Mucosa of rectum (tissue), 2 donors: ENCODE measurements around the gene PERCC1.

Experiments used
- H3K27ac ChIP-seq, 2 donors: one replicate each; pipeline ENCODE4 v1.7.0; 2013; ENCODE audit warnings: inconsistent platforms in 2 of 2, low read depth in 2 of 2, low read length in 2 of 2
- H3K27me3 ChIP-seq, 2 donors: one replicate each; pipeline ENCODE4 v1.7.0; 2013; ENCODE audit warnings: low read length in 2 of 2; ENCODE audit not compliant: control insufficient read depth in 2 of 2, insufficient read depth in 2 of 2
- H3K36me3 ChIP-seq, 2 donors: one replicate each; pipeline ENCODE4 v1.7.0; 2013; ENCODE audit warnings: low read length in 2 of 2; ENCODE audit not compliant: control insufficient read depth in 2 of 2, insufficient read depth in 2 of 2
- H3K4me1 ChIP-seq, 2 donors: one replicate each; pipeline ENCODE4 v1.7.0; 2013; ENCODE audit warnings: low read length in 2 of 2, mild to moderate bottlenecking in 1 of 2; ENCODE audit not compliant: control insufficient read depth in 2 of 2, insufficient read depth in 2 of 2
- H3K4me3 ChIP-seq, 2 donors: one replicate each; pipeline ENCODE4 v1.7.0; 2013; ENCODE audit warnings: low read length in 2 of 2
- H3K9ac ChIP-seq, 2 donors: one replicate each; pipeline ENCODE4 v1.7.0; 2013; ENCODE audit warnings: low read length in 2 of 2, low read depth in 1 of 2, mild to moderate bottlenecking in 1 of 2
- H3K9me3 ChIP-seq, 2 donors: one replicate each; pipeline ENCODE4 v1.7.0; 2013; ENCODE audit warnings: low read length in 2 of 2; ENCODE audit not compliant: control insufficient read depth in 2 of 2
- donor health status: healthy.
- donor health status: Normal muscosa, but diverticular disease.

Gene PERCC1

GRCh38 chr16:1450218-1450617, 19.3 kb downstream of the PERCC1 start:
- no peaks in the 10 kb centered on the region for H3K9me3 ChIP-seq
- no peak overlapping the region for H3K4me3 ChIP-seq
- H3K27ac ChIP-seq = no peak overlapping the region
- H3K9ac ChIP-seq = no peak overlapping the region
- peaks cover 14 to 38% of the 10 kb centered on the region in 2 donors for H3K36me3 ChIP-seq
- H3K4me1 ChIP-seq = no peaks in the 10 kb centered on the region
- H3K27me3 ChIP-seq = no peaks in the 10 kb centered on the region

- Histone ChIP-seq H3K4me1 (no peaks in the 10 kb centered on the region), H3K27ac (no peak overlapping the region), H3K9me3 (no peaks in the 10 kb centered on the region), H3K4me3 (no peak overlapping the region), H3K36me3 (peaks cover 14 to 42% of the 10 kb centered on the region in 2 donors), H3K9ac (no peak overlapping the region), H3K27me3 (no peaks in the 10 kb centered on the region)
Measured at GRCh38 chr16:1450841-1451240, 20.0 kb downstream of the PERCC1 start.

- Histone ChIP-seq H3K36me3 (peaks cover 18 to 44% of the 10 kb centered on the region in 2 donors), H3K9ac (no peak overlapping the region), H3K9me3 (no peaks in the 10 kb centered on the region), H3K4me3 (no peak overlapping the region), H3K27me3 (no peaks in the 10 kb centered on the region), H3K4me1 (no peaks in the 10 kb centered on the region), H3K27ac (no peak overlapping the region)
Measured at GRCh38 chr16:1451702-1452392, 21.0 kb downstream of the PERCC1 start.

- H3K4me3 ChIP-seq = no peak overlapping the region
- H3K36me3 ChIP-seq = peaks cover 18 to 46% of the 10 kb centered on the region in 2 donors
- H3K27me3 ChIP-seq = no peaks in the 10 kb centered on the region
Measured at GRCh38 chr16:1452530-1452929, 21.7 kb downstream of the PERCC1 start.

GRCh38 chr16:1453316-1453715, 22.4 kb downstream of the PERCC1 start:
- Histone ChIP-seq H3K27ac (no peak overlapping the region), H3K36me3 (peaks cover 16 to 46% of the 10 kb centered on the region in 2 donors), H3K27me3 (no peaks in the 10 kb centered on the region), H3K9ac (no peak overlapping the region), H3K9me3 (no peaks in the 10 kb centered on the region), H3K4me1 (no peaks in the 10 kb centered on the region), H3K4me3 (no peak overlapping the region)

More at GRCh38 chr16:1452530-1452929, 21.7 kb downstream of the PERCC1 start:
- Histone ChIP-seq H3K4me1 (no peaks in the 10 kb centered on the region), H3K27ac (no peak overlapping the region), H3K9me3 (no peaks in the 10 kb centered on the region), H3K9ac (no peak overlapping the region)

GRCh38 chr16:1454561-1454960, 23.7 kb downstream of the PERCC1 start:
- H3K27me3 ChIP-seq = no peaks in the 10 kb centered on the region
- H3K4me3 ChIP-seq = no peak overlapping the region
- no peak overlapping the region for H3K27ac ChIP-seq
- H3K4me1 ChIP-seq = no peaks in the 10 kb centered on the region
- H3K9me3 ChIP-seq = no peaks in the 10 kb centered on the region
- peaks cover 18 to 51% of the 10 kb centered on the region in 2 donors for H3K36me3 ChIP-seq
- H3K9ac ChIP-seq = no peak overlapping the region

GRCh38 chr16:1455190-1456171, 24.6 kb downstream of the PERCC1 start:
- Histone ChIP-seq H3K4me1 (no peaks in the 10 kb centered on the region), H3K36me3 (peaks cover 22 to 53% of the 10 kb centered on the region in 2 donors), H3K27me3 (no peaks in the 10 kb centered on the region), H3K9ac (no peak overlapping the region), H3K27ac (no peak overlapping the region), H3K9me3 (no peaks in the 10 kb centered on the region), H3K4me3 (no peak overlapping the region)

GRCh38 chr16:1456951-1457350, 26.1 kb downstream of the PERCC1 start:
- no peak overlapping the region for H3K27ac ChIP-seq
- H3K4me3 ChIP-seq = no peak overlapping the region
- no peaks in the 10 kb centered on the region for H3K4me1 ChIP-seq
- H3K36me3 ChIP-seq = peaks cover 27 to 53% of the 10 kb centered on the region in 2 donors
- H3K9me3 ChIP-seq = no peaks in the 10 kb centered on the region
- no peaks in the 10 kb centered on the region for H3K27me3 ChIP-seq
- H3K9ac ChIP-seq = no peak overlapping the region

GRCh38 chr16:1457489-1458245, 26.8 kb downstream of the PERCC1 start:
- no peaks in the 10 kb centered on the region for H3K9me3 ChIP-seq
- no peaks in the 10 kb centered on the region for H3K4me1 ChIP-seq
- no peaks in the 10 kb centered on the region for H3K27me3 ChIP-seq
- peaks cover 27 to 51% of the 10 kb centered on the region in 2 donors for H3K36me3 ChIP-seq
- H3K9ac ChIP-seq = no peak overlapping the region
- no peak overlapping the region for H3K4me3 ChIP-seq
- H3K27ac ChIP-seq = no peak overlapping the region
